ENCODE results near the gene SMARCC1.
"Not testable (repeated sequence)": the region's sequence is repeated elsewhere in the genome, so short reads cannot be mapped to it uniquely, and the experiment has no call there.

The SMARCC1 gene

DNA sequence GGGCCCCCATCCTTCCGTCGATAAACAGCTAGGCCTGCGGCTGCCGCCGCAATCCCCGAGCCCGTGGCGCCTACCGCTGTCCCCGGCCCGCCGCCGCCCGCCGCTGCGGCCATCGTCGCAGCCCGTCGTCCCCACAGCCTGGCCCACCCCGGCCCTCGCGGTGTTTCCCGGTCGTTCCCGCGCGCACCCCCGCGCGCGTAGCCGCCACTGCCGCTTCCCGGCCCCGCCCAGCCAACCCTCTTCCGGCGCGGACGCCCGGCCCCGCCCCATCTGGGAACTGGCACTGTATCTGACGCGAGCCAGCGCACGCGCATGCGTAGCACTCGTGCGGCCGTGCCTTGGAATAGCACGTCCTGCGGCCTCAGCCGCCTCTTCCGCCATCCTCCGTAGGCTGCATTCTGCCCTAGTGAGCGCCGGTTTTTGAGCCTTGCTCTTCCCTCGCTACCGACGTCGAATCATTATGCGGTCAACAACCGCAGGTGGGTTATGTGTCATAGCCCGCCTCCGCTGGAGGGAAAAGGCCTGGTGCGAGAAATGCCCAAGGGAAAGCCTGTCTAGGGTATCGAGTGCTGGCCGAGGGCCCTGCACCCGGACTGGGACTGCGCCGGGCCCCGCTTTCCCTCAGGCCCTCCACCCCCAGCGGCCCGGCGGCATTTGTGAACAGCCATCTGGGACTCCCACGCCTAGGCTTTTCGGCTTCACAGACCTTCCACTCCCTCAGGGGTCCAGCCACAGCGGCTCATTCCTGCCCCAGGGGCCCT lies at the start of gene SMARCC1:
SMARCC1 (minus strand) TSS at position 209 of the 761 bp plus-strand sequence; CDS start at position 113, 96 bp downstream.
- peak; percentile 91 to 94 (median 91) for DNase-seq (ENCODE audit: low read depth in 3 of 3, low spot score in 1 of 3)

DNA sequence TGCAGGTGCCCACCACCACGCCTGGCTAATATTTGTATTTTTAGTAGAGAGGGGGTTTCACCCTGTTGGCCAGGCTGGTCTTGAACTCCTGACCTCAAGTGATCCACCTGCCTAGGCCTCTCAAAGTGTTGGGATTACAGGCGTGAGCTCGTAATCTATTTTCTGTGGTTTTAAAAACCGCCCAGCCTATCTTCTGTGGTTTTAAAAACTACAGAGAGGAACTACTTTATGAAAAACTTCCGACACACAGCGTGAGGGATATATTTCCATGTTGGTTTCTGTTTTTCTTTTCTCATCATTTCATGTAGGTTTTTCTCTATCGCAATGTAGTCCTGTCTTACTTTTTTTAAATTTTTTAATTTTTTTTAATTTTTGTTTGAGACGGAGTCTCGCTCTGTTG lies 47.8 kb upstream of the SMARCC1 start:
- not testable (repeated sequence) for DNase-seq (ENCODE audit: low read depth in 3 of 3, low spot score in 1 of 3)

DNA sequence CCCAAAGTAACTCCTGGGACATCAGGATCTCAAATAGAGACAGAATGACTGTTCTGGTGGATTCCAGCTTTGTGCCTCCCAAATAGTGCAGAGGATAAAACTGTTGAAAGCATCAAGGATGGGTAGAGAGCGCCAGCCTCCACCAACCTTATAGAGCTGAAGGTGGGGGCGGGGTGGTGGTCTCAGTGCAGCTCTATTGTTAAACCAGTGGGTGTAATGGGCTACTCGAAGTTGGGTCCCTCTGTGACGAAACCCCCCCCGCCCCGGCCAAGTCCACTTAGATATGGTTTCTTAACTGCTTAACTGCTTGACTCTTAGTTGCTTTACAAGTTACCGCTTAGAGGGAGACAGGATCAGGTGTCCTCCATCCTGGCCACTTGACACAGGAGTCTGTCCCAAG lies 43.9 kb upstream of the SMARCC1 start:
- no peak for DNase-seq (ENCODE audit: low read depth in 3 of 3, low spot score in 1 of 3)

DNA sequence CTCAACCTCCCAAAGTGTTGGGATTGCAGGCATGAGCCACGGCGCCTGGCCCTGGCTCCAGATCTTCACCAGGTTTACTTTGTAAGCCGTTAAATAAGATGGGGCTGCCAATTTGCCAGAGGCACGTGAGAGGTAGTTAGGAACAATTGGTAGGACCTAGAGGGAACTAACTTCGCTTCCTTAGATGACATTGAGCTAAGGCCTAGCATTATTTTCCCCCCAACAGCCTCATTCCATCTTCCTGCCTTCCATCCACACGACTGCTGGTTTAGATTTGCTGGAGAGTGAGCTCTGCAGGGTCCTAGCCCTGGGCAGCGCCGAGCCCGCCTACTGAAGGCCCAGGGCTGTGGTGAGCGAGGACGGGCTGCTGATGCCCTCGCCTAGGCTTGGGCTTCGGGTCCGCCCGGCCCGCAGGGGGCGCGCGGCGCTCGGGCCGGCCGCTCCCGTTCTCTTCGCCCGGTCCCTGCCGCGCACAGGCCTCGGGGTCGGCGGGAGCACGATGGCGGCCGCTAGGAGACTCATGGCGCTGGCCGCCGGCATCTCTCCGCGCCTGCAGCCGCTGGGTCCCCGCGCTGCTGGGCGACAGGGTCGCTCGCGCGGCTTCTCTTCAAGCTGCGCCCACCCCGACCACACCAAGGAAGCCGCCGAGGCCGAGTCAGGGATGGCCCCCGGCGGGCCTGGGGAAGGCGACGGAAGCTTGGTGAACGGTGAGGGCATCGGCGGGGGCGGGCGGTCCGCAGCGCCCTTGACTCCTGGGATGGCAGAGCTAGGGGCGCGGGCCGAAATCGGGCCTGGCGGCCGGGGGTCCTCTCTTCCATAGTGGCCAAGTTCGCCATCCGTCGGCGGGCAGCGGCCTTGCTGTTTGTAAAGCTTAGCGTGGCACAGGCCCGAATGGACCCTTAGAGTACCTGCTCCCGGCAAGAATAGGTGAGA lies 43.1 kb upstream of the SMARCC1 start:
- peak; percentile 30 to 68 (median 53) for DNase-seq (ENCODE audit: low read depth in 3 of 3, low spot score in 1 of 3)

DNA sequence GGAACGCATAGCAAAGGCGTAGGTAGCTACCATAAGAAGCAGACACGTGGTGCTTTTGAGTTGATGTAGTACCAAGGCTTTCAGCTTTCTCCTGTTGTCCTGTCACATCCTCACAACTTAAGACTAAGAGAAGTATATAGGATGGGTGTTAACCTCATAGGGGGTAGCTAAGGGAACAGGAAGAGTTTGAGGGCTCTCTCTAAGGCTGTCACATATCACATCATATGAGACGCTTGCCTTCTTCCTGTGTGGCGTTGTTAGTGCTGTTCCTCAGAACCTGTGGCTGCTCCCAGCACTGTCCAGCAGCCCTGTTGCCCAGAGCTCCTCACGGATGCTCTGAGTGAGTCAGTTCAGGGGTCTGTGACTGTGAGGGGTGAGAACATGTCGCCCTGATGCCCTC lies 35.9 kb upstream of the SMARCC1 start:
- no peak for DNase-seq (ENCODE audit: low read depth in 3 of 3, low spot score in 1 of 3)

DNA sequence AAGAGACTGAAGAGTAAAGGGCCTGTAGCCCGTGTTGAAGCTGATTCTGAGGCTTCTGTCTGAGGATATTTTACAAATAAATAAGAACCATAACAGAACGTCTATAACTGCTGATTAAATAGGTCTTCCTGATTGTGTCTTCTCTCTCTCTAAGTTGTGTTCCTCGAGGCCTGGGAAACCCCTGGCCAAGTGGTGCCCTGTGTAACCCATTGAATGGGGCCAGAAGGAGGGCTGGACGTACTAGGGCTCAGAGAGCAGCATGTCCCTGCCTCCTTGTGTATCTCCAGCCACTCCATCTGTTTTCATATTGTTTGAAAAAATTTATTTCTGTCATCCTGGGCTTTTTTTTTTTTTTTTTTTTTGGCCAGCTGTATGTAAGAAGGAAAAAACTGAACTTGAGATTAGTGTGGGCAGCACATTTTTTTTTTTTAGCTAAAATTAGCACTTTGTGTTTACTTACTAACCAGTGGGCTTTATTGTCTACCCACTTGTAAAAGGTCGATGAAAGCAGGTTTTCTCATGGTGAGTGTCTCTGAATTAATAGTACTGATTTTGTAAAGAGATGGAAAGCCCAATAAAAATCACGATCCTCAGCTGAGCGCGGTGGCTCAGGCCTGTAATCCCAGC lies 32.0 kb upstream of the SMARCC1 start:
- DNase-seq (ENCODE audit: low read depth in 3 of 3, low spot score in 1 of 3), result no peak

DNA sequence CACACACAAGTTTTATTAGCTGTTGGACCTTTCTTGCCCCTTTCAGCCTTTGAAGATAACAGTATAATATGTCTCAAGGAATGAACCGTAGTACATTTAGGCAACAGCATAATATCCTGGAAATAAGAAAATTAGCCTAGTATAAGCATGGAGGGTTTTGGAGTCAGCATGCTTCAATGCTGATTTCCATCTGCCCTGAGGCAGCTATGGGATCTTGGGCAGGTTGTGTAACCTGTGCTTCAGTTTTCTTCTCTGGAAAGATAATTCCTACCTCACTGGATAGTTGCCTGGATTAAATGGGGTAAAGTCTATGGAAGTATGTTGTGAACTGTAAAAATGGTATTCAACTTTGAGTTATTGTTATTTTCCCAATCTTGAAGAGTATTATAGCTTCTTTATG lies 22.9 kb upstream of the SMARCC1 start:
- no peak for DNase-seq (ENCODE audit: low read depth in 3 of 3, low spot score in 1 of 3)

DNA sequence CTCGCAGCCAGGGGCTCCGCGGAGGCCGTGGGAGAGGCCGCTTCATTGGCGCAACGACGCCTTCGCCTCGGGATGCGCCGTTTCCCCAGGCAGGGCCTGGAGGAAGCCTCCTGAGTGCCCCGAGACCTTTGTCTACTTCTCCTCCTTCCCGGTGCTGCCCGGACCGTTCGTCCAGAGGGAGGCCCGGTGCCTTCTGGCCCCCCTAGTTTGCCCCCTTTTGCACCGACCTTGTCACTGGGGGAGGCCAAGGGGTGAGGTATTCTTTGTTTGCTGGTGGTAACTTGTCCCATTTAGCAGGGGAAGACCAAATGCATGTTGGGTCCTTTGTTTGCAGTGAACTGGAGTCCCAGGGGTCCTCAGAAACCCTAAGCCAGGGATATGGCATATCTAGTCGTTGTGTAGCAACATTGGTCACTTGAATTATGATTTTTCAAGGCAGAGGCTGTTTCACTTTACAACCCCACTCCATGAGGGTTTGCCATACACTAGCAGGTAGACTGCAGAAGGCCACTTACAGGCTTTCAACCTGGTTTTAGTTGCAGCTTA lies 21.9 kb upstream of the SMARCC1 start:
- DNase-seq (ENCODE audit: low read depth in 3 of 3, low spot score in 1 of 3), result no peak

DNA sequence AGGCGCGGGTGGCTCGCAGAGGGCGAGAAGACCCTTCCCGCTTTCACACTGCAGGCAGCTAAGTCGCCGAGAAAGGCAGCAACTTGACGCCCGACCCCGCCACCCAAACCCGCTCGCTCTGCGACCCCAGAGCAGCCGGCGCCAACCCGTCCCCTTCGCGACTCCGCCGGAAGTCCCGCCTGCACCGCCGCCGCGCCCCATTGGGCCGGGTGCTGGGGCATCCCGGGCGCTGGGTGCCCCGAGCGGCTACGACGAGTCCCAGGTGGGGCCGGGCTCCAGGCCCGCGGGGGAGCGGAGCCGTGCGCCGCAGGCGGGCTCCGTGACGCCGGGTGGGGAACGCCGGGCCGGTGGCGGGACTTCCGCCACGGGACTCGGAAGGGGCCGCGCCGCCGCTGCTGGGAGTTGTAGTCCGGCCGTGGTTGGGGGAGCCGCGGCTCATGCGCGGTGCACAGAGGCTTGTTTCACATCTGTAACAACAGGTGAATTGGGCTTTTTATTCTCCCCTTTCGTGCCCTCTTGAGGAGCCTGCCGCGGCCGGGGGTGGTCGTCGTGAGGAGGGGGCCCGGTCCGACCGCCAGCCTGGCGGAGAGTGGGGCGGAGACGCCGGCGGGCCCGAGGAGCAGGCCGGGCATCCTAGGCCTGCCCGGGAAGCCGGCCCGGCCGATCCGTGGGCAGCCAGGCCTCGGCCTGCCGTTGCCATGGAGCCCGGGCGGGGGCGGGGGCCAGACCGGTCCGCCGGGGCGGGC lies 21.2 kb upstream of the SMARCC1 start, which contains the start of gene DHX30:
DHX30 (plus strand) TSS at position 405 of the 746 bp plus-strand sequence. CDS start 7,546 bp downstream, outside the sequence.
- peak; percentile 42 to 78 (median 66) for DNase-seq (ENCODE audit: low read depth in 3 of 3, low spot score in 1 of 3)

DNA sequence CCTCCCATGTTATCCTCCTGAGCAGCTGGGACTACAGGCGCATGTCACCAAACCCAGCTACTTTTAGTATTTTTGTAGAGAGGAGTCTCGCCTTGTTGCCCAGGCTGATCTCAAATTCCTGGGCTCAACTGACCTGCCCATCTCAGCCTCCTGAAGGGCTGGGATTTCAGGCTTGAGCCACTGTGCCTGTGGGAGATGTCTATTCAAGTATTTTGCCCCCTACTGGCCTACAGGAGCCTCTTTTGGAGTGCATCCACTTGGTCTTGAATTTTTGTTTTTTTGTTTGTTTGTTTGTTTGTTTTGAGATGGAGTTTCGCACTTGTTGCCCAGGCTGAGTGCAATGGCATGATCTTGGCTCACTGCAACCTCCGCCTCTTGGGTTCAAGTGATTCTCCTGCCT lies 18.0 kb upstream of the SMARCC1 start:
- no peak for DNase-seq (ENCODE audit: low read depth in 3 of 3, low spot score in 1 of 3)

DNA sequence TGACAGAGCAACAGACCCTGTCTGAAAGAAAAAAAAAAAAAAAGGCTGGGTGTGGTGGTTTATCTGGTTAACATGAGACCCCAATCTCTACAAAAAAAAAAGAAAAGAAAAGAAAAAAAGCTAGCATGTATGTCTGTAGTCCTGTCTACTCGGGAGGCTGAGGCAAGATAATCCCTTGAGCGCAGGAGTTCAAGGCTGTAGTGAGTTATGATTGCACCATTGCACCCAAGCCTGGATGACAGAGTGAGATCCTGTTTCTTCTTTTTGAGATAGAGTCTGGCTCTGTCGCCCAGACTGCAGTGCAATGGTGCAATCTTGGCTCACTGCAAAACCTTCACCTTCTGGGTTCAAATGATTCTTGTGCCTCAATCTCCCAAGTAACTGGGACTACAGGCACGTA lies 12.9 kb upstream of the SMARCC1 start:
- DNase-seq (ENCODE audit: low read depth in 3 of 3, low spot score in 1 of 3), result no peak

DNA sequence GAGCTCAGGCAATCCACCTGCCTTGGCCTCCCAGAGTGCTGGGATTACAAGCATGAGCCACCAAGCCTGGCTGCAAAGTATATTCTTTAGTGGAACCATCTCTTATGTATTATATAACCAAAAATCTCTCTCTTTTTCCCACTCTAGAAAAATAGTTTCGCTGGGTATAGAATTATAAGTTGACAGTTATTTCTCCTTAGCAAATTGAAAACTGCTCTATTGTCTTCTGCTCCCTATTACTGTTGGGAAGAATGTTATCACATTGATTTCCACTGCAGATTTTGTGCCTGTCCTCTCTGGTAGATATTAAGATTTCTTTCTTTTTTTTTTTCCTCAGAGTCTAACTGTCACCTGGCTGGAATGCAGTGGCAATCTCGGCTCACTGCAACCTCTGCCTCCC lies 11.0 kb upstream of the SMARCC1 start:
- no peak for DNase-seq (ENCODE audit: low read depth in 3 of 3, low spot score in 1 of 3)

DNA sequence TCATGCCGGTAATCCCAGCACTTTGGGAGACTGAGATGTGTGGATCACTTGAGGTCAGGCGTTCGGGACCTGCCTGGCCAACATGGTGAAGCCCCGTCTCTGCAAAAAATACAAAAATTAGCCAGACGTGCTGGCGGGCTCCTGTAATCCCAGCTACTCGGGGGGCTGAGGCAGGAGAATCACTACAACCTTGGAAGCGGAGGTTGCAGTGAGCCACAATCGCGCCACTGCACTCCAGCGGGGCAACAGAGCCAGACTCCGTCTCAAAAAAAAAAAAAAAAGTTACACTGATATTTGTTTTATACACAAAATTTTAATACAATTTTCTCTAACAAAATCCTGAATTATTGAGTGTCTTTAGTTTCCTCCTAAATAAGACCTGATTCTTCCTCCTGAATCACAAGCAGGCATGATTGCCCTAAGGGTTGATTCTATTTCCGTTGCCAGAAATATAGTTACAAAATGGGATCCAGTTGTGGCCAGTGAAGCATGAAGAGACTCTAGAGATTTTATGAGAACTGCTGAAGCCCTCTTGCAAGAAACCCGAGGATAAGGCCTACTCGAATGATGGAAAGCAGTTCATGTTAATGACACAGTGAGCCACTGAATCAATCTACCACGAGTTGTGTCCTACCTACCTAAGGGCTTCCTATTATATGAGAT lies 9.6 kb upstream of the SMARCC1 start:
- no peak for DNase-seq (ENCODE audit: low read depth in 3 of 3, low spot score in 1 of 3)

DNA sequence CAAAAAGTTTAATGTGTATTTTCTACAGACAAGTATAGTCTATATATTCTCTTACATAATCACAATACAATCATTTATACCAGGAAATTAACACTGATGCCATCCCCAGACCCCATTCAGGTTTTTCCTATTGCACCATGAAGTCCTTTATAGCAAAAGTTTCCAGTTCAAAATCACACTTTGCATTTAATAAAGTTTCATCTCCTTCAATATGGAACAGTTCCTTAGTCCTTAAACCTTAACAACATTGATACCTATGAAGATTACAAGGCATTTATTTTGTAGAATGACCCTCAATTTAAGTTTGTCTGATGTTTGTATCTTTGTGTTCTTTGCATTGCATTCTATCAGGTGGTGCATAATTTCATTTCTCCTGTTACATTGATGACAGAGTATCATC lies 2.0 kb upstream of the SMARCC1 start:
- no peak for DNase-seq (ENCODE audit: low read depth in 3 of 3, low spot score in 1 of 3)

DNA sequence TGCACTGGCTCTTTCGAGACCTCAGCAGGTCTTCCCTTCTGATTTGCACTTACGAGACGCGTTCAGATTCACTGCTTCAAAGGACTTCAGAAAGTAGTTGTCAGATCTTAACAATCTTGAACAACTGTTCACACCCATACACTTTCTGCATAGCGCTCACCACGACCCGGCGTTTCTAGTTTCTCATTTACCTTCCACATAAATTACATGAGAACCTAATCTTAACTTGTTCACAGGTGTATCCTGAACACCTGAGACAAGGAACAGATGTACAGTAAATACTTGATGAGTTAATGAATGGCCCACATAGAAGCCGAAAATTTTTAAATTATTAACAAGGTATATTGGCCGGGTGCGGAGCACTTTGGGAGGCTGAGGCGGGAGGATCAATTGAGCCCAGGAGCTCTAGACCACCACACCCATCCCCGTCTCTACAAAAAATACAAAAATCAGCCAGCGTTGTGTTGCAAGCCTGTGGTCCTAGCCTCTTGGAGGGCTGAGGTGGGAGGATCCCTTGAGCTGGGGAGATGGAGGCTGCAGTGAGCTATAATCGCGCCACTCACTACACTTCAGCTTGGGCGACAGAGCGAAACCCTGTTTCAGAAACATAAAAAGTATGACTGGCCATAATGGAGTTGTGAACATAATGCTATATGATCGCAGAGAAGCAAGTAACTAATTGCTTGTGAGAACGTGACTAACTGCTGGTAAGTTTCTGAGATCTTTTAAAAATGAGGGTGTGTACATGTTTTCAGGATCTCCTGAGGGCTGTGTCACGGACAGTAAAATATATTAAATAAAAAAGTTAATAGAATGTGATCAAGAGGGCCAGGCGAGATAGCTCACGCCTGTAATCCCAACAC lies 984 bp upstream of the SMARCC1 start:
- DNase-seq (ENCODE audit: low read depth in 3 of 3, low spot score in 1 of 3), result no peak

DNA sequence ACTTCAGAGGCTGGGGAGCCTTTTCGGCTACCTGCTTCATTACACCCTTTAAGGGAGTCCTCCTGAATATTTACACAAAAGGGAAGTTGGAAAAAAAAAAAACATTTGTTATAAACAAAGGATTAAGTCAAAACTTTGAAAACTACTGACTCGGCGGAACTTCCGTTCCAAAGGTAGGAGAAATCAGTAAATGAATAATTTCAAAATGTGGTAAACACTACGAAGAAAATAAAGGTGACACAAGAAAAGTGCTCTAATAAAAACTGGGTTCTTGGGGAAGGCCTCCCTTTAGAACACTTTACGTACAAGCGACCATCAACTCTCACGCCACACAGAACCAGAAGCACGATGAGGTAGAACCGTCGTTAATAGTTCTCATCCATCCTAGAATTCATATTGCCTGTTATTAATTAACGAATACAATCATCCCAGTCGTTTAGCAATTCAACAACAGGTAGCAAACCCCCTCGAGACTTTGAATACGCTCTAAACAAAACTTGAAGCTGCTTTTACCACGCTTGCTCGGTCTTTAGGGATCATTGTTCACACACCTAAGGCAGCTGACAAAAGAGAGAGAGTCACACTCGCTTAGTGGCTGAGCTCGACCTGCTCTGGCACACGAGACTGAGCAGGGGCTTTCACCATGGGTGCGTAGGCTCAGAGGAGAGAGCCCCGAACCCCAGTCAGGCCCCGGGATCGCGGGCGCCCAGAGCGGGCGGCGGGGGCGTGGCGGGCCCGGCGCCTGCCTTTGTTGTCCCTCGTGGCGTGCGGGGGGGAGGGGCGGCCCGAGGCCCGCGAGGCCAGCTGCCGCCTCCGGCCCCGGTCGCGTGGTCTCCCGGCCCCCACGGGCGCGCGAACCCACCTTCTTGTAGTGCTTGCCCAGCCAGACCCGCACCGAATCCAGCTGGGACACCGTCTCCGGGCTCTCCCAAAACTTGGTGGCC lies 680 bp downstream of the SMARCC1 start:
- DNase-seq (ENCODE audit: low read depth in 3 of 3, low spot score in 1 of 3), result peak in 1 of 3 donors; percentile 51

DNA sequence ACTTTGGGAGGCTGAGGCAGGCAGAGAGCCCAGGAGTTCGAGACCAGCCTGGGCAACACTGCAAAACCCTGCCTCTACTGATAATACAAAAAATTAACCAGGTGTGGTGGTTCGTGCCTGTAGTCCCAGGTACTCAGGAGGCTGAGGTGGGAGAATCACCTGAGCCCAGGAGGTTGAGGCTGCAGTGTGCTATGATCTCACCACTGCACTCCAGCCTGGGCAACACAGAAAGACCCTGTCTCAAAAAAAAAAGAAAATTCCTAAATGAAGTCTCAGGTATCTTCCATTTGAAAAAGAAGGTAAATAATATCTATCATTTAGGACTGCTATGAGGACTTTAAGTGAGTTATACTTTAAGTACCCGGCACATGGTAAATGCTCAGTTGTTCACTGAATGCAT lies 2.9 kb downstream of the SMARCC1 start:
- no peak for DNase-seq (ENCODE audit: low read depth in 3 of 3, low spot score in 1 of 3)

DNA sequence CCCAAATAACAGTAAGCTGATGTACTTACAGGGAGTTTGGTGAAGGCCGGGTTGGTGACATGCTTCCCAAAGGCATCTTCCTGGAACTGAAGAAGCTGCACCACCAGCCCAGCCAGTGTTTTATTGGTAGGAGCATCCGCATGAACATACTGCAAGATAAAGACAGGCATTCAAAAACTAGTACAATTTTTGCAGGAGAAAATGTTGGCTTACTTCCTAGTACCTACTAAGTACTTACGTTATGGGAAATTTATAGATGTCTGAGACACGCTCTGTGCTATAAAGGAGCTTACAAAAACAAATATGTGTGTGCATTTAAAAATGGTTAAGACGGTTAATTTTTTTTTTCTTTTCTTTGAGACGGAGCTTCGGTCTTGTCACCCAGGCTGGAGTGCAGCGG lies 8.9 kb downstream of the SMARCC1 start:
- DNase-seq (ENCODE audit: low read depth in 3 of 3, low spot score in 1 of 3), result no peak

Data from stimulated activated CD4-positive, alpha-beta T cell treated with anti-CD3 and anti-CD28 coated beads, TNF-alpha, amount 100 ng/mL, for 1 hour (primary cell).